HG03469 (cell line): ENCODE measurements around the gene SLC10A3.

ENCODE experiments used
- ATAC-seq: cut with Tn5 transposase; IDR thresholded peaks from one replicate; pipeline ENCODE4 v1.9.1; 2021; ENCODE audit warnings: mild to moderate bottlenecking, moderate library complexity, moderate number of reproducible peaks; ENCODE audit not compliant: unreplicated experiment

SLC10A3 gene

GRCh38 chrX:154490414-154491083 lies at the start of gene SLC10A3:
Gene SLC10A3 (minus strand): TSS chrX:154490629. CDS start chrX:154488940, 1,689 bp downstream.
- peak; percentile 75 for ATAC-seq

- ATAC-seq = no peak
These were observed 48.6 kb upstream of the SLC10A3 start for GRCh38 chrX:154539077-154539476.

- no peak for ATAC-seq
These were observed 45.5 kb upstream of the SLC10A3 start for GRCh38 chrX:154535892-154536291.

GRCh38 chrX:154534526-154535322 lies 44.3 kb upstream of the SLC10A3 start:
- ATAC-seq = peak; percentile 82

- no peak for ATAC-seq
These were observed 42.3 kb upstream of the SLC10A3 start for GRCh38 chrX:154532690-154533089.

GRCh38 chrX:154531626-154532025 lies 41.2 kb upstream of the SLC10A3 start:
- ATAC-seq = no peak

- no peak for ATAC-seq
These were observed 39.9 kb upstream of the SLC10A3 start for GRCh38 chrX:154530286-154530685.

GRCh38 chrX:154529206-154529612 lies 38.8 kb upstream of the SLC10A3 start:
- ATAC-seq = no peak

- ATAC-seq = no peak
These were observed 36.7 kb upstream of the SLC10A3 start for GRCh38 chrX:154526901-154527675.

GRCh38 chrX:154525606-154526490 lies 35.4 kb upstream of the SLC10A3 start:
- ATAC-seq = no peak

- ATAC-seq = no peak
These were observed 29.0 kb upstream of the SLC10A3 start for GRCh38 chrX:154519389-154519788.

GRCh38 chrX:154517101-154517781 lies 26.8 kb upstream of the SLC10A3 start:
- no peak for ATAC-seq

- peak; percentile 19 for ATAC-seq
These were observed 26.2 kb upstream of the SLC10A3 start for GRCh38 chrX:154516656-154517100.

GRCh38 chrX:154515966-154516655 lies 25.7 kb upstream of the SLC10A3 start, which contains the start of gene FAM3A:
Gene FAM3A (minus strand): TSS chrX:154516232. CDS start chrX:154515772, 460 bp downstream.
- peak; percentile 72 for ATAC-seq

GRCh38 chrX:154515090-154515965 lies 24.9 kb upstream of the SLC10A3 start:
- ATAC-seq = no peak

- no peak for ATAC-seq
These were observed 23.3 kb upstream of the SLC10A3 start for GRCh38 chrX:154513716-154514115.

GRCh38 chrX:154512879-154513553 lies 22.6 kb upstream of the SLC10A3 start:
- no peak for ATAC-seq

GRCh38 chrX:154511761-154512160 lies 21.3 kb upstream of the SLC10A3 start:
- no peak for ATAC-seq
